Measurements from ENCODE around the gene EZH2.

Gene EZH2

DNA sequence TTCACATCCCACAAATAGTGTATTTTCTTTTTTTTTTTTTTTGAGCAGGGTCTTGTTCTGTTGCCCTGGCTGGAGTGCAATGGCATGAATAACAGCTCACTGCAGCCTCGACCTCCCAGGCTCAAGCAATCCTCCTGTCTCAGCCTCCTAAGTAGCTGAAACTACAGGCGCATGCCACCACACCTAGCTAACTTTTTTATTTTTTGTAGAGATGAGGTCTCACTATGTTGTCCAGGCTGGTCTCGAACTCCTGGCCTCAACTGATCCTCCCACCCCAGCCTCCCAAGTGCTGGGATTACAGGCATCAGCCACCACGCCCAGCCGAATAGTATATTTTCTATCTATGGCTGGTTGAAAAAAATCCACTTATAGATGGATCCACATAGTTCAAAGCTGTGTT, 12.5 kb downstream of the EZH2 start:
- H3K4me3 ChIP-seq (ENCODE audit: low read length): no peak overlapping the region
- no peak for DNase-seq (ENCODE audit: low read depth)
- TF ChIP-seq, protein P1, sequence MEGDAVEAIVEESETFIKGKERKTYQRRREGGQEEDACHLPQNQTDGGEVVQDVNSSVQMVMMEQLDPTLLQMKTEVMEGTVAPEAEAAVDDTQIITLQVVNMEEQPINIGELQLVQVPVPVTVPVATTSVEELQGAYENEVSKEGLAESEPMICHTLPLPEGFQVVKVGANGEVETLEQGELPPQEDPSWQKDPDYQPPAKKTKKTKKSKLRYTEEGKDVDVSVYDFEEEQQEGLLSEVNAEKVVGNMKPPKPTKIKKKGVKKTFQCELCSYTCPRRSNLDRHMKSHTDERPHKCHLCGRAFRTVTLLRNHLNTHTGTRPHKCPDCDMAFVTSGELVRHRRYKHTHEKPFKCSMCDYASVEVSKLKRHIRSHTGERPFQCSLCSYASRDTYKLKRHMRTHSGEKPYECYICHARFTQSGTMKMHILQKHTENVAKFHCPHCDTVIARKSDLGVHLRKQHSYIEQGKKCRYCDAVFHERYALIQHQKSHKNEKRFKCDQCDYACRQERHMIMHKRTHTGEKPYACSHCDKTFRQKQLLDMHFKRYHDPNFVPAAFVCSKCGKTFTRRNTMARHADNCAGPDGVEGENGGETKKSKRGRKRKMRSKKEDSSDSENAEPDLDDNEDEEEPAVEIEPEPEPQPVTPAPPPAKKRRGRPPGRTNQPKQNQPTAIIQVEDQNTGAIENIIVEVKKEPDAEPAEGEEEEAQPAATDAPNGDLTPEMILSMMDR (conservative IDR thresholded peaks at IDR 0.05; ENCODE audit: low read length): no peak

- H3K4me3 ChIP-seq (ENCODE audit: low read length): no peak overlapping the region
- DNase-seq (ENCODE audit: low read depth): no peak
- TF ChIP-seq, protein P1 (conservative IDR thresholded peaks at IDR 0.05; ENCODE audit: low read length): no peak
These were observed 13.1 kb downstream of the EZH2 start for GRCh38 chr7:148871030-148871429.

DNA sequence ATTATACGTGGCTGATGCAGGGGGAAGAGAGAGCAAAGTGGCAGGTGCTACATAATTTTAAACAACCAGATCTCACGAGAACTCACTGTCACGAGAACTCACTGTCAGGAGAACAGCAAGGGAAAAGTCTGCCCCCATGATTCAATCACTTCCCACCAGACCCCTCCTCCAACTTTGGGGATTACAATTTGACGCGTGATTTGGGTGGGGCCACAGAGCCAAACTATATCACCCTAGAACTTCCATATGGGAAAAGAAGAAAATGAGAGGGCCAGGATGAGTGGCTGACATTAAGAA, 15.8 kb downstream of the EZH2 start:
- TF ChIP-seq, protein P1 (conservative IDR thresholded peaks at IDR 0.05; ENCODE audit: low read length): no peak
- DNase-seq (ENCODE audit: low read depth): no peak
- H3K4me3 ChIP-seq (ENCODE audit: low read length): no peak overlapping the region

DNA sequence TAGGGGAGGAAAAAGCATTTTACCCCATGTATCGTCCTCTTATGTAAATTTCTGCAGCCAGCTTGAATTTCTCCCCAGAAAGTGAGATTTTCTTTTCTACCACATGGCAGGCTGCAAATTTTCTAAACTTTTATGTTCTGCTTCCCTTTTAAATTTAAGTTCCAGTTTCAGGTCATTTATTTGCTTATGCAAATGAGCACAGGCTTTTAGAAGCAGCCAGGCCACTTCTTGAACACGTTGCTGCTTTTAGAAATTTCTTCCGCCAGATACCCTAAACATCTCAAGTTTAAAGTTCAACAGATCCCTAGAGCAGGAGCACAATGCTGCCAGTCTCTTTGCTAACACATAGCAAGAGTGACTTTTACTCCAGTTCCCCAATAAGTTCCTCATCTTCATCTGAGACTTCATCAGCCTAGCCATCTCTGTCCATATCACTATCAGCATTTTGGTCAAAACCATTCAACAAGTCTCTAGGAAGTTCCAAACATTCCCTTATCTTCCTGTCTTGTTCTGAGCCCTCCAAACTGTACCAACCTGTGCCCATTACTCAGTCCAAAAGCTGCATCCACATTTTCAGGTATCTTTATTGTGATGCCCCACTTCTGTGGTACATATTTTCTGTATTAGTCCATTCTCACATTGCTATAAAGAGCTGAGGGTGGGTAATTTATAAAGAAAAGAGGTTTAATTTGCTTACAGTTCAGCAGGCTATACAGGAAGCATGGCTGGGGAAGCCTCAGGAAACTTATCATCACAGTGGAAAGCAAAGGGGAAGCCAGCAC, 16.3 kb downstream of the EZH2 start:
- TF ChIP-seq, protein P1 (conservative IDR thresholded peaks at IDR 0.05; ENCODE audit: low read length): no peak
- no peak for DNase-seq (ENCODE audit: low read depth)
- H3K4me3 ChIP-seq (ENCODE audit: low read length): no peak overlapping the region

GRCh38 chr7:148866362-148866761, 17.7 kb downstream of the EZH2 start:
- DNase-seq (ENCODE audit: low read depth): no peak
- H3K4me3 ChIP-seq (ENCODE audit: low read length): no peak overlapping the region
- TF ChIP-seq, protein P1 (conservative IDR thresholded peaks at IDR 0.05; ENCODE audit: low read length): no peak

- DNase-seq (ENCODE audit: low read depth): no peak
- no peak overlapping the region for H3K4me3 ChIP-seq (ENCODE audit: low read length)
- TF ChIP-seq, protein P1 (conservative IDR thresholded peaks at IDR 0.05; ENCODE audit: low read length): no peak
These were observed 18.8 kb downstream of the EZH2 start for GRCh38 chr7:148865283-148865682.

GRCh38 chr7:148863324-148863723, 20.8 kb downstream of the EZH2 start:
- H3K4me3 ChIP-seq (ENCODE audit: low read length): no peak overlapping the region
- no peak for DNase-seq (ENCODE audit: low read depth)
- TF ChIP-seq, protein P1 (conservative IDR thresholded peaks at IDR 0.05; ENCODE audit: low read length): no peak

Measured in AG10803 (cell line).